ENCODE measurements around the gene TELO2.
A peak's percentile ranks its signal among the peaks of the same experiment; 100 is the strongest.

Gene TELO2

GRCh38 chr16:1542166-1542500, 49.0 kb downstream of the TELO2 start:
- DNase-seq (ENCODE audit: low read depth), result no peak
- no peak for TF ChIP-seq CTCF (IDR thresholded peaks at IDR 0.05; ENCODE audit: low read length, missing control alignments)
- H3K4me3 ChIP-seq (replicated peaks; ENCODE audit: low read depth, low read length), result no peak overlapping the region

GRCh38 chr16:1542533-1542932, 49.4 kb downstream of the TELO2 start:
- H3K4me3 ChIP-seq (replicated peaks; ENCODE audit: low read depth, low read length), result no peak overlapping the region
- DNase-seq (ENCODE audit: low read depth), result no peak
- no peak for TF ChIP-seq CTCF (IDR thresholded peaks at IDR 0.05; ENCODE audit: low read length, missing control alignments)

GRCh38 chr16:1543085-1543896, 50.1 kb downstream of the TELO2 start:
- peak; percentile 9 for TF ChIP-seq CTCF (IDR thresholded peaks at IDR 0.05; ENCODE audit: low read length, missing control alignments)
- no peak overlapping the region for H3K4me3 ChIP-seq (replicated peaks; ENCODE audit: low read depth, low read length)
- peak; percentile 92 for DNase-seq (ENCODE audit: low read depth)

GRCh38 chr16:1545044-1546040, 52.2 kb downstream of the TELO2 start:
- TF ChIP-seq CTCF (IDR thresholded peaks at IDR 0.05; ENCODE audit: low read length, missing control alignments), result no peak
- peak; percentile 18 for DNase-seq (ENCODE audit: low read depth)
- H3K4me3 ChIP-seq (replicated peaks; ENCODE audit: low read depth, low read length), result no peak overlapping the region

- no peak for TF ChIP-seq CTCF (IDR thresholded peaks at IDR 0.05; ENCODE audit: low read length, missing control alignments)
- no peak overlapping the region for H3K4me3 ChIP-seq (replicated peaks; ENCODE audit: low read depth, low read length)
- no peak for DNase-seq (ENCODE audit: low read depth)
Observed at GRCh38 chr16:1546430-1546829, 53.3 kb downstream of the TELO2 start.

- DNase-seq (ENCODE audit: low read depth), result peak; percentile 41
- H3K4me3 ChIP-seq (replicated peaks; ENCODE audit: low read depth, low read length), result no peak overlapping the region
- no peak for TF ChIP-seq CTCF (IDR thresholded peaks at IDR 0.05; ENCODE audit: low read length, missing control alignments)
Observed at GRCh38 chr16:1548233-1548632, 55.1 kb downstream of the TELO2 start.

Measured in fibroblast of pulmonary artery (primary cell).